ENCODE data around the gene HSPG2. TPM values are rescaled to one million over a fixed set of nuclear protein-coding genes. Genes with fewer than 3 reads are reported as not detected.
A peak's percentile ranks its signal among the peaks of the same experiment; 100 is the strongest.

The HSPG2 gene
- total RNA-seq, 4 donors from 2014 or later = 311 to 1,021 (median 351) TPM

- 87 to 100% methylated on average over 1 to 5 of the region's 7 CpGs for WGBS, 2 donors (ENCODE audit: low coverage in 1 of 2)
- H3K27ac ChIP-seq = peak overlapping the region in 3 of 4 donors; percentile 3 to 61 (median 27)
- H3K9me3 ChIP-seq = no peaks in the 10 kb centered on the region
- TF ChIP-seq POLR2AphosphoS5 (IDR thresholded peaks at IDR 0.05) (no peak), EP300 (IDR thresholded peaks at IDR 0.05) (no peak), CTCF (IDR thresholded peaks at IDR 0.05) (no peak), POLR2A (IDR thresholded peaks at IDR 0.05) (no peak)
- no peak for ATAC-seq
- no peak overlapping the region for H3K4me3 ChIP-seq
- H3K27me3 ChIP-seq = no peaks in the 10 kb centered on the region
- peaks cover 0 to 100% of the 10 kb centered on the region in 2 donors for H3K36me3 ChIP-seq
- peaks cover 0 to 7% (median 0%) of the 10 kb centered on the region in 3 donors for H3K4me1 ChIP-seq
Observed at GRCh38 chr1:21853131-21853427, 84.0 kb downstream of the HSPG2 start.

GRCh38 chr1:21852282-21853130, 84.6 kb downstream of the HSPG2 start:
- 90% methylated on average over 3 of the region's 29 CpGs; no CpG with 5 or more reads in 1 of the 2 donors for WGBS, 2 donors (ENCODE audit: low coverage in 1 of 2)
- H3K9me3 ChIP-seq = no peaks in the 10 kb centered on the region
- no peak for ATAC-seq
- peaks cover 0 to 7% (median 0%) of the 10 kb centered on the region in 3 donors for H3K4me1 ChIP-seq
- H3K27ac ChIP-seq = peak overlapping the region in 3 of 4 donors; percentile 3 to 61 (median 27)
- H3K4me3 ChIP-seq = no peak overlapping the region
- TF ChIP-seq CTCF (IDR thresholded peaks at IDR 0.05) (no peak), POLR2A (IDR thresholded peaks at IDR 0.05) (no peak), POLR2AphosphoS5 (IDR thresholded peaks at IDR 0.05) (no peak), EP300 (IDR thresholded peaks at IDR 0.05) (no peak)
- H3K36me3 ChIP-seq = peaks cover 0 to 100% of the 10 kb centered on the region in 2 donors
- H3K27me3 ChIP-seq = no peaks in the 10 kb centered on the region

GRCh38 chr1:21851430-21852250, 85.5 kb downstream of the HSPG2 start:
- TF ChIP-seq EP300 (IDR thresholded peaks at IDR 0.05) (no peak), CTCF (IDR thresholded peaks at IDR 0.05) (no peak), POLR2A (IDR thresholded peaks at IDR 0.05) (no peak)
- peaks cover 0 to 100% of the 10 kb centered on the region in 2 donors for H3K36me3 ChIP-seq
- WGBS, 2 donors (ENCODE audit: low coverage in 1 of 2) = 77 to 92% methylated on average over 3 to 5 of the region's 33 CpGs
- peak overlapping the region in 2 of 4 donors; percentile 27 to 61 for H3K27ac ChIP-seq
- H3K9me3 ChIP-seq = no peaks in the 10 kb centered on the region
- no peak for ATAC-seq
- peaks cover 0 to under 1% (median 0%) of the 10 kb centered on the region in 3 donors for H3K4me1 ChIP-seq
- H3K27me3 ChIP-seq = no peaks in the 10 kb centered on the region
- H3K4me3 ChIP-seq = no peak overlapping the region

GRCh38 chr1:21849909-21850576, 87.1 kb downstream of the HSPG2 start:
- no peaks in the 10 kb centered on the region for H3K4me1 ChIP-seq
- H3K27me3 ChIP-seq = no peaks in the 10 kb centered on the region
- ATAC-seq = no peak
- H3K27ac ChIP-seq = peak overlapping the region in 1 of 4 donors; percentile 8
- no peak overlapping the region for H3K4me3 ChIP-seq
- TF ChIP-seq POLR2AphosphoS5 (IDR thresholded peaks at IDR 0.05) (no peak), POLR2A (IDR thresholded peaks at IDR 0.05) (no peak), EP300 (IDR thresholded peaks at IDR 0.05) (no peak), CTCF (IDR thresholded peaks at IDR 0.05) (no peak)
- peaks cover 0 to 100% of the 10 kb centered on the region in 2 donors for H3K36me3 ChIP-seq
- 100% methylated on average over 2 of the region's 30 CpGs; no CpG with 5 or more reads in 1 of the 2 donors for WGBS, 2 donors (ENCODE audit: low coverage in 1 of 2)
- no peaks in the 10 kb centered on the region for H3K9me3 ChIP-seq

Measured in gastroesophageal sphincter (tissue), 4 donors.